ENCODE data around the gene SIGMAR1.

- TF ChIP-seq CTCF (conservative IDR thresholded peaks at IDR 0.05) (peak; percentile 79), ZFX (IDR thresholded peaks at IDR 0.05) (peak; percentile 90)
Measured at GRCh38 chr9:34646211-34647083, 8.9 kb upstream of the SIGMAR1 start, which contains the start of gene GALT.

All from C4-2B (cell line).